Measurements from ENCODE around the gene PPM1M.

PPM1M gene

DNA sequence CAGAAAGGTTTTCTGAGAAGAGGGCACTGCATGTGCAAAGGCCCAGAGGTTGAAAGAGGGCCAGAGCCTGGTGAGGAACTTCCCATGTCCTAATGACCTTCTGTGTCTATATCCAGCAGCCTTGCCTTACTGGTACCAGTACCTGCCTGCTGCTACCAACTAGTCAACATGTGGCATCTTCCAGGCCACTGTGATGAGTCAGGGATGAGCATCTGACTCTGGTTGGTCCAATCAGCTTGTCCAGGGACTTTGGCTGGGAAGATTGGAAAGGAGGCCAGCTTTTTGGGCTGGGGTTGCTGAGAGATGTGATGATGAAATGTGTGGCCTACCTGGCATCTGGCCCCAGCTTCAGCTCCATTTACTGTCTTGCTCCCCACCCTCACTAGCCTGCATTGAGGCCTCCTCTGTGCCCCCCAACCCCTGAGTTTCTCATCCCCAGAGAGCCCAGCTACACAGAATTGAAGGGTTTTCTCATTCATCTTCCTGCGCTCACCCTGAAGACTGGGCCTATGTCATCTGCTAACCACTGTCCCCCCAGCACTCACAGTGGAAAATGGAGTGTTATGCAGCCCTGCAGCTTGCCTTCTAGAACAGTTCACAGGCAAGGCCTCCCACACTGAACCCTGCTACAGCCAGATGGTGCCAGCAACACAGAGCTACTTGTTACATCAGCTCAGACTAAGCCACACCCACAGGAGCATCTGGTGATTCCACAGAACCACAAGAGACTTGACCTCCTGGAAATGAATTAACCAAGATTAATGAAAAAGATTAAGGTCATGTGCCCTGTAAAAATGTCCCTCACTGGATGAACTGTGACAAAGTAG is 5.3 kb upstream of the PPM1M start:
- H3K9ac ChIP-seq (ENCODE audit: low read length): no peak overlapping the region
- no peak overlapping the region for H2AFZ ChIP-seq (ENCODE audit: insufficient read depth, low read length, poor library complexity)
- no peak overlapping the region for H3K27ac ChIP-seq (ENCODE audit: low read depth, low read length)
- H3K9me3 ChIP-seq (ENCODE audit: insufficient read depth, low read depth, low read length): peaks cover 8% of the 10 kb centered on the region
- no peak overlapping the region for H2AK5ac ChIP-seq (ENCODE audit: low read length)
- peaks cover 13% of the 10 kb centered on the region for H3K79me1 ChIP-seq (ENCODE audit: low read length)
- DNase-seq: peak; percentile 60 to 70
- no peak overlapping the region for H3K18ac ChIP-seq (ENCODE audit: low read length)
- no peak overlapping the region for H3K23ac ChIP-seq (ENCODE audit: low read length)
- no peak overlapping the region for H3K4me2 ChIP-seq (ENCODE audit: low read length)
- peaks cover 0 to under 1% of the 10 kb centered on the region in 2 experiments for H3K36me3 ChIP-seq (ENCODE audit: control insufficient read depth in 1 of 2, insufficient read depth in 2 of 2, low read length in 2 of 2)
- H3K4me3 ChIP-seq (ENCODE audit: low read depth, low read length): no peak overlapping the region
- H2BK12ac ChIP-seq (ENCODE audit: low read length): no peak overlapping the region
- H3K4me1 ChIP-seq (ENCODE audit: control insufficient read depth in 1 of 2, insufficient read depth in 2 of 2, low read length in 2 of 2): peaks cover 27 to 35% of the 10 kb centered on the region in 2 experiments
- H2BK120ac ChIP-seq (ENCODE audit: insufficient read depth, low read length, poor library complexity): peak overlapping the region; percentile 7
- no peak overlapping the region for H4K12ac ChIP-seq (ENCODE audit: low read depth, low read length)
- H4K91ac ChIP-seq (ENCODE audit: low read depth, low read length): peak overlapping the region; percentile 15
- WGBS (ENCODE audit: extremely low coverage, insufficient coverage, insufficient read length): no CpG with 5 or more reads among the region's 1 CpG
- H2BK5ac ChIP-seq (ENCODE audit: low read depth, low read length, poor library complexity): no peak overlapping the region
- no peak overlapping the region for H3K4ac ChIP-seq (ENCODE audit: low read depth, low read length)
- no peaks in the 10 kb centered on the region for H3K27me3 ChIP-seq (ENCODE audit: insufficient read depth, low read length)
- H3K14ac ChIP-seq (ENCODE audit: low read length): no peak overlapping the region
- peaks cover 7% of the 10 kb centered on the region for H3K79me2 ChIP-seq (ENCODE audit: control insufficient read depth, insufficient read depth, low read length, poor library complexity)
- H4K8ac ChIP-seq (ENCODE audit: low read depth, low read length): no peak overlapping the region

DNA sequence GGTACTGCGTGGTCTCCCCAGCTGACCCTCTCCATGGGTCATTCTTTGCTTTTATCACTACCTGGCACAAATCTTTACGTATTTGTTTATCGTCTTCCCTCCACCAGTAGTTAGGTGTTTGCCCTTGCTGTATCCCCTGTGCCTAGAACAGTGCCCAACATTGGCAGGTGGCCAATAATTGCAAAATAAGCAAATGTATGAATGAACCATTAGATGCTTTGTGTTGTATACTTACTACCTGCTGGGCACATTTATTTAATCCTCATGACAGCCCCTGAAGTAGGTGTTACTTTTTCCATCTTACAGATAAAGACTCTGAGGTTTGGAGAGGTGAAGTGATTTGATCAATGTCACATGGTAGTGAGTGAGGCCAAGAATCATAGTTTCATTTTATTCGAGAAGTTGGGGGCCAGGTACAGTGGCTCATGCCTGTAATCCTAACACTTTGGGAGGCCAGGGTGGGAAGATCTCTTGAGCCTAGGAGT is 4.6 kb upstream of the PPM1M start:
- no peak overlapping the region for H2BK5ac ChIP-seq (ENCODE audit: low read depth, low read length, poor library complexity)
- H3K4me1 ChIP-seq (ENCODE audit: control insufficient read depth in 1 of 2, insufficient read depth in 2 of 2, low read length in 2 of 2): peaks cover 32 to 41% of the 10 kb centered on the region in 2 experiments
- no peak overlapping the region for H3K9ac ChIP-seq (ENCODE audit: low read length)
- H3K4me3 ChIP-seq (ENCODE audit: low read depth, low read length): no peak overlapping the region
- no peak overlapping the region for H2BK120ac ChIP-seq (ENCODE audit: insufficient read depth, low read length, poor library complexity)
- peaks cover 7% of the 10 kb centered on the region for H3K79me2 ChIP-seq (ENCODE audit: control insufficient read depth, insufficient read depth, low read length, poor library complexity)
- no peak overlapping the region for H2BK12ac ChIP-seq (ENCODE audit: low read length)
- no peak overlapping the region for H2AK5ac ChIP-seq (ENCODE audit: low read length)
- H3K27me3 ChIP-seq (ENCODE audit: insufficient read depth, low read length): no peaks in the 10 kb centered on the region
- DNase-seq: no peak
- H4K8ac ChIP-seq (ENCODE audit: low read depth, low read length): no peak overlapping the region
- H3K4ac ChIP-seq (ENCODE audit: low read depth, low read length): no peak overlapping the region
- H2AFZ ChIP-seq (ENCODE audit: insufficient read depth, low read length, poor library complexity): no peak overlapping the region
- H3K27ac ChIP-seq (ENCODE audit: low read depth, low read length): no peak overlapping the region
- H3K23ac ChIP-seq (ENCODE audit: low read length): no peak overlapping the region
- H3K18ac ChIP-seq (ENCODE audit: low read length): no peak overlapping the region
- no peak overlapping the region for H3K14ac ChIP-seq (ENCODE audit: low read length)
- H4K12ac ChIP-seq (ENCODE audit: low read depth, low read length): no peak overlapping the region
- H4K91ac ChIP-seq (ENCODE audit: low read depth, low read length): no peak overlapping the region
- H3K4me2 ChIP-seq (ENCODE audit: low read length): no peak overlapping the region
- no CpG with 5 or more reads among the region's 4 CpGs for WGBS (ENCODE audit: extremely low coverage, insufficient coverage, insufficient read length)
- no peaks in the 10 kb centered on the region for H3K36me3 ChIP-seq (ENCODE audit: control insufficient read depth in 1 of 2, insufficient read depth in 2 of 2, low read length in 2 of 2)
- H3K9me3 ChIP-seq (ENCODE audit: insufficient read depth, low read depth, low read length): peaks cover 8% of the 10 kb centered on the region
- H3K79me1 ChIP-seq (ENCODE audit: low read length): peaks cover 18% of the 10 kb centered on the region

- H2BK5ac ChIP-seq (ENCODE audit: low read depth, low read length, poor library complexity): no peak overlapping the region
- no peak overlapping the region for H4K91ac ChIP-seq (ENCODE audit: low read depth, low read length)
- no peaks in the 10 kb centered on the region for H3K27me3 ChIP-seq (ENCODE audit: insufficient read depth, low read length)
- H2BK120ac ChIP-seq (ENCODE audit: insufficient read depth, low read length, poor library complexity): no peak overlapping the region
- no peak for DNase-seq
- no peak overlapping the region for H3K4ac ChIP-seq (ENCODE audit: low read depth, low read length)
- H3K18ac ChIP-seq (ENCODE audit: low read length): no peak overlapping the region
- no peak overlapping the region for H2AK5ac ChIP-seq (ENCODE audit: low read length)
- no peak overlapping the region for H4K12ac ChIP-seq (ENCODE audit: low read depth, low read length)
- peaks cover 32 to 43% of the 10 kb centered on the region in 2 experiments for H3K4me1 ChIP-seq (ENCODE audit: control insufficient read depth in 1 of 2, insufficient read depth in 2 of 2, low read length in 2 of 2)
- no peak overlapping the region for H2BK12ac ChIP-seq (ENCODE audit: low read length)
- no peak overlapping the region for H3K4me3 ChIP-seq (ENCODE audit: low read depth, low read length)
- no peak overlapping the region for H3K9ac ChIP-seq (ENCODE audit: low read length)
- no peak overlapping the region for H4K8ac ChIP-seq (ENCODE audit: low read depth, low read length)
- no CpG with 5 or more reads among the region's 1 CpG for WGBS (ENCODE audit: extremely low coverage, insufficient coverage, insufficient read length)
- no peaks in the 10 kb centered on the region for H3K36me3 ChIP-seq (ENCODE audit: control insufficient read depth in 1 of 2, insufficient read depth in 2 of 2, low read length in 2 of 2)
- no peak overlapping the region for H3K27ac ChIP-seq (ENCODE audit: low read depth, low read length)
- H3K9me3 ChIP-seq (ENCODE audit: insufficient read depth, low read depth, low read length): peaks cover 8% of the 10 kb centered on the region
- H3K79me2 ChIP-seq (ENCODE audit: control insufficient read depth, insufficient read depth, low read length, poor library complexity): peaks cover 7% of the 10 kb centered on the region
- no peak overlapping the region for H3K4me2 ChIP-seq (ENCODE audit: low read length)
- no peak overlapping the region for H3K23ac ChIP-seq (ENCODE audit: low read length)
- H3K14ac ChIP-seq (ENCODE audit: low read length): no peak overlapping the region
- H3K79me1 ChIP-seq (ENCODE audit: low read length): peaks cover 18% of the 10 kb centered on the region
- H2AFZ ChIP-seq (ENCODE audit: insufficient read depth, low read length, poor library complexity): no peak overlapping the region
Observed at GRCh38 chr3:52242039-52242438, 3.5 kb upstream of the PPM1M start.

DNA sequence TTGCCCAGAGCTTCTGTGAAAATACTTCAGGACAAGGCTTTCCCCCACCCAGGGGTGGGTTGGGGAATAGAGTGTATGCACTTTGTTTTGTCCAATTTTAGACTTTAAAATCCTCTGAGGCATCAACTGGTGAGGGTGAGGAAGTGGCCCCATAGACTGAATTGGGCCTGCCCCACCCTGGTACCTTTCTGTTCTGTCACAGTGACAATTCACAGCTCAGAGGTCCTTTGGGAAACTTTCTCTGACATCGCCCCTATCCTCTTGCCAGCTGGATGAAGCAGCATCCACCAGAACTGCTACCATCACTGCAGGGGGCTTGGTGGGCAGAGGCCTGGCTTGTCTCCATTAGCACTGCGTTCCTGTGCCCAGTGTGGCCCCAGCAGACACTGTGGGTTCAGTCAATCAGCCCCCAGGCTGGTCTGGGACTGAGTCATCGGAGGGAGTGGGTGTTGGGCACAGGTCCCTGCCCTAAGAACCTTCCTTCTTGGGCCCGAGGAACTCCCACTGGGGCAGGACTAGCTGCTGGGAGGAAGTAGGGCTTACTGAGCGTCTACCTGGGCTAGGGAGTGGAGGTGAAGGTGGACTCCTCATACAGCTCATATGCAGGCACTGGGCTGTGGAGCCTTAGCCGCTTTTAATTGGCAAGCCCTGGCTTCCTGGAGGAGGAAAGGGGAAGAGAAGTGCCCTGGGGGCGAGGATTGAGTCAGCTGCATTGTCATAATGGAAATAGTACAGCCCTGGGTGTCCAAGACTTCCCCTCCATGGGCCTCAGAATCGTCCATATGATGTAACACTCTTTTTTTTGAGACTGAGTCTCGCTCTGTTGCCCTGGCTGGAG is 1.5 kb upstream of the PPM1M start:
- no peak overlapping the region for H3K23ac ChIP-seq (ENCODE audit: low read length)
- peak overlapping the region; percentile 32 for H2BK5ac ChIP-seq (ENCODE audit: low read depth, low read length, poor library complexity)
- peak overlapping the region; percentile 30 for H2AK5ac ChIP-seq (ENCODE audit: low read length)
- no peak overlapping the region for H2BK120ac ChIP-seq (ENCODE audit: insufficient read depth, low read length, poor library complexity)
- H3K79me1 ChIP-seq (ENCODE audit: low read length): peaks cover 10% of the 10 kb centered on the region
- peaks cover 4% of the 10 kb centered on the region in 2 experiments for H3K36me3 ChIP-seq (ENCODE audit: control insufficient read depth in 1 of 2, insufficient read depth in 2 of 2, low read length in 2 of 2)
- H2BK12ac ChIP-seq (ENCODE audit: low read length): no peak overlapping the region
- no peak overlapping the region for H3K9ac ChIP-seq (ENCODE audit: low read length)
- H3K4me3 ChIP-seq (ENCODE audit: low read depth, low read length): no peak overlapping the region
- peak overlapping the region; percentile 31 for H4K8ac ChIP-seq (ENCODE audit: low read depth, low read length)
- peaks cover 6% of the 10 kb centered on the region for H3K9me3 ChIP-seq (ENCODE audit: insufficient read depth, low read depth, low read length)
- no peak overlapping the region for H3K27ac ChIP-seq (ENCODE audit: low read depth, low read length)
- no CpG with 5 or more reads among the region's 9 CpGs for WGBS (ENCODE audit: extremely low coverage, insufficient coverage, insufficient read length)
- peaks cover 19 to 29% of the 10 kb centered on the region in 2 experiments for H3K4me1 ChIP-seq (ENCODE audit: control insufficient read depth in 1 of 2, insufficient read depth in 2 of 2, low read length in 2 of 2)
- H3K27me3 ChIP-seq (ENCODE audit: insufficient read depth, low read length): no peaks in the 10 kb centered on the region
- no peak overlapping the region for H3K4me2 ChIP-seq (ENCODE audit: low read length)
- H3K14ac ChIP-seq (ENCODE audit: low read length): peak overlapping the region; percentile 28
- H3K79me2 ChIP-seq (ENCODE audit: control insufficient read depth, insufficient read depth, low read length, poor library complexity): peaks cover 3% of the 10 kb centered on the region
- no peak overlapping the region for H2AFZ ChIP-seq (ENCODE audit: insufficient read depth, low read length, poor library complexity)
- peak overlapping the region; percentile 30 for H4K91ac ChIP-seq (ENCODE audit: low read depth, low read length)
- peak; percentile 92 to 93 for DNase-seq
- H4K12ac ChIP-seq (ENCODE audit: low read depth, low read length): no peak overlapping the region
- no peak overlapping the region for H3K4ac ChIP-seq (ENCODE audit: low read depth, low read length)
- H3K18ac ChIP-seq (ENCODE audit: low read length): peak overlapping the region; percentile 19
